ENCODE results near the gene DHRS4.
"Not testable (repeated sequence)": the region's sequence is repeated elsewhere in the genome, so short reads cannot be mapped to it uniquely, and the experiment has no call there.

DNA sequence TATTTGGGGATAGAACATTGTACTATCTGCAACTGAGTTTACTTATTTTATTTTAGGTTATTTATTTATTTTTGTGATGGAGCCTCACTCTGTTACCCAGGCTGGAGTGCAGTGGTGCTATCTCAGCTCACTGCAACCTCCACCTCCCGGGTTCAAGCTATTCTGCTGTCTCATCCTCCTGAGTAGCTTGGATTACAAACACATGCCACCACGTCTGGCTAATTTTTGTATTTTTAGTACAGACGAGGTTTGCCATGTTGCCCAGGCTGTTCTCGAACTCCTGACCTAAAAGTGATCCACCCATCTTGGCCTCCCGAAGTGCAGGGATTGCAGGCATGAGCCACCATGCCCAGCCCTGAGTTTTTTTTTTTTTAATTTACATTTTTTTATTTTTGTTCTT, 46.1 kb downstream of the DHRS4 start:
- TF ChIP-seq CTCF, POLR2A, EP300 (IDR thresholded peaks at IDR 0.05): not testable (repeated sequence)

Measured in suprapubic skin (tissue), 3 donors.